SJSA1 (cell line): ENCODE data around the gene MAFB. TPM values are rescaled to one million over a fixed set of nuclear protein-coding genes. Genes with fewer than 3 reads are reported as not detected.
A peak's percentile ranks its signal among the peaks of the same experiment; 100 is the strongest.

Experiments used
- DNase-seq, 2 experiments: peaks; one replicate each; pipeline ENCODE4 v3.0.0-alpha.2; 2015 to 2020; ENCODE audit warnings: low spot score in 2 of 2, low read depth in 1 of 2
- H3K27ac ChIP-seq: fragments of 250-450 bp; sonication (Bioruptor Pico); 2 replicates; pipeline ENCODE4 v1.5.1; 2020; ENCODE audit warnings: mild to moderate bottlenecking, moderate library complexity
- H3K27me3 ChIP-seq: fragments of 250-450 bp; sonication (Bioruptor Pico); replicated peaks from 2 replicates; pipeline ENCODE4 v1.5.1; 2020; ENCODE audit warnings: mild to moderate bottlenecking, moderate library complexity
- H3K36me3 ChIP-seq: fragments of 250-450 bp; sonication (Bioruptor Pico); 2 replicates; pipeline ENCODE4 v1.5.1; 2020; ENCODE audit warnings: mild to moderate bottlenecking
- H3K4me1 ChIP-seq: fragments of 250-450 bp; sonication (Bioruptor Pico); replicated peaks from 2 replicates; pipeline ENCODE4 v1.6.1; 2021; ENCODE audit warnings: mild to moderate bottlenecking
- H3K4me3 ChIP-seq: fragments of 250-450 bp; sonication (Bioruptor Pico); 2 replicates; pipeline ENCODE4 v1.5.1; 2020; ENCODE audit warnings: mild to moderate bottlenecking
- H3K9me3 ChIP-seq: fragments of 250-450 bp; sonication (Bioruptor Pico); replicated peaks from 2 replicates; pipeline ENCODE4 v1.5.1; 2020; ENCODE audit warnings: mild to moderate bottlenecking
- total RNA-seq: library from RNA; depleted of rRNA; stranded (reverse); fragments of >200 nt; shearing (Covaris generic); gene quantifications from 2 replicates; pipeline ENCODE4 v1.2.3, GENCODE V29; 2014

The MAFB gene
- total RNA-seq, 1 experiment from 2014 or later = not detected

DNA sequence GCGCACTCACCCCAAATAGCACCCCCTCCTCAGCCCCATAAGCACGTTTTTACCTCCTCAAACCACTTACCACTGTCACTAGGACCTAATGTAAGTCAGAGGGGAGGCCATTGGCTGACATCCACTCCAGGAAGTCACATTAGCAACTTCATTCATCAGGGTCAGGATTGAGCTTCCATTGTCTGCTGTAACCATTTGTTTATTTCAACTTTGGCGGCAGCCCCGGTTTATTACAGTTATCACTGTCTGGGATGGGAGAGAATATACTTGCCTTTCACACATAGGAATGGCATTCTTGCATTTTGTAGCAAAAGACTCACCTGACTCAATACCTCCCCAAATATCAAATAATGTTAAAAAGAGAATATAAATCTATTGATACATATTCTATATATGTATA is 38.3 kb downstream of the MAFB start:
- Histone ChIP-seq H3K27me3 (no peaks in the 10 kb centered on the region), H3K4me3 (no peak overlapping the region), H3K36me3 (no peaks in the 10 kb centered on the region), H3K9me3 (no peaks in the 10 kb centered on the region), H3K4me1 (peaks cover 11% of the 10 kb centered on the region), H3K27ac (no peak overlapping the region)
- peak in 1 of 2 experiments; percentile 42 for DNase-seq

DNA sequence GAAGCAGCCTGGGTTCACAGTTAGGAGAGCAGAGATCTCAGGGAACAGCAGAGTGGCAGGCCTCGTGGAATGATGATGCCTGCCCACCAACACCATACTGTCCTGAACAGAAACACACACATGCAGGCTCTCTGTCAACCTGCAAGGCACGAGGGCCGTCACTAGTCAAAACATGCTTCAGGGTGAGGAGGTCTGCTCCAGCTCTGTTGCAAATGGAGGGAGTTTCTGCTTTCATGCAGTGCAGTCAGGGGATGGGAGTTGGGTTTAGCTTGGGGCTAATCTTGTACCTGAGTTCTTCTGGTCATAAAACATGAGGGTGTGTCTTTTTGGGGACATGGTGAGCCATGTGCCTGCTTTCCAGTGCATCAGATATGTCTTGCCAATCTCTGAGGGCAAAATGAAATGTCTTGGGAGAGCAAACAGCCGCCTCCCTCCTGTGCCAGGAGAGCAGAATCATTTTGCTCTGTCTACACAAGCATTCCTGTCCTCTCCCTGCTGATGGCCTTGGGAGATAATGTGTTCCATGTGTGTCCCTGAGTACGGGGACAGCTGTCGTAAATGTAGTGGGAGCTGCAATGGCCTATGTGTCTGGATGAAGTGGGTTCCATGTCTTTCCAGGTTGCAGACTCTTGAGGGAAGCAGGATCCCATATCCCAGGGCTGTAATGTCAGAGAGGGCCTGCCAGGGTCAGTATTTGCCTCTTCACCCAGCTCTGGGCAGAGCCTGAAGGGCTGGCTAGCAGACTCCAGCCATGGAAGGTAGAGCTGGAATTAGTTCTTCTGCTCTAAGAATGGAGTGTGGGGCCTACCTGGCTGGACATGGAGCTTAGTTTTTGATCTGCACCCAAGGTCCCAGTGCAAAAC is 40.6 kb downstream of the MAFB start:
- no peaks in the 10 kb centered on the region for H3K9me3 ChIP-seq
- H3K36me3 ChIP-seq = no peaks in the 10 kb centered on the region
- H3K4me3 ChIP-seq = no peak overlapping the region
- no peaks in the 10 kb centered on the region for H3K27me3 ChIP-seq
- H3K4me1 ChIP-seq = peaks cover 11% of the 10 kb centered on the region
- no peak overlapping the region for H3K27ac ChIP-seq
- DNase-seq = no peak

DNA sequence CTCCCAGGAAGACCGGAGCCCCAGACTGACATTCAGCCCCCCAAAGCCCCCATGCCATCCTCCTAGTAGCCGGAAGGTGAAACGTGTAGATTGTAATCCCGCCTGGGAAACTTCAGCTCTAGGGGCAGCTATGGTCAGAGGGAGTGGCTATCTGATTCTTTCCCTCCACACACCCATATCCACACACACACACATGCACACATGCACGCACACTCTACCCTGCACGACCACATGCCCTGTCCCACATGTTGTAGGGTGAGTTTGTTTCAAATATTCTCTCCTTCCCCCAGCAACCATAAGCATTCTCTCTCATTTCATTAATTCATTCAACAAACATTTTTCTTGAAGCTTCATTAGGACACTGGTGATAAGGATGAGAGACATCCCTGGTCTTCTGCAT is 42.2 kb downstream of the MAFB start:
- no peak for DNase-seq
- H3K4me3 ChIP-seq = no peak overlapping the region
- H3K9me3 ChIP-seq = no peaks in the 10 kb centered on the region
- H3K27ac ChIP-seq = no peak overlapping the region
- H3K27me3 ChIP-seq = no peaks in the 10 kb centered on the region
- peaks cover 10% of the 10 kb centered on the region for H3K4me1 ChIP-seq
- no peaks in the 10 kb centered on the region for H3K36me3 ChIP-seq

DNA sequence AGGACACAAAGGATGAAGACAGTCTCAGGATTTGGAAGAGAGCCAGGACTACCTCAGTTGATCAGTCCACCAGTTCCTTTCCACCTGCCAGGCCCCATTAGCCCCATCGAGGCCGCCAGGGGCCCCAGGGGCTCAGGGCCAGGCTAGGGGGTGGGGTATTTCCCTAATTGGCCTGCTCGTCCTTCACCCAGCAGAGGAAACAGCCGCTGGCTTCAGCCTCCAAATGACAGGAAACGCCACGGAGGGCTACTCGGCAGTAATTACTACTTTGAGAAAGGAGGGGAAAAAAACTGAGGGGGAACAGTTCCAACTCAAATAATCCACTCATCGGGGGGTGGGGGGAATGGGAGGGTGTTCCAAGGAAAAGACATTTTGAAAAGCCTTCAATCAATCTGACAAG is 42.7 kb downstream of the MAFB start:
- H3K9me3 ChIP-seq = no peaks in the 10 kb centered on the region
- no peaks in the 10 kb centered on the region for H3K27me3 ChIP-seq

DNA sequence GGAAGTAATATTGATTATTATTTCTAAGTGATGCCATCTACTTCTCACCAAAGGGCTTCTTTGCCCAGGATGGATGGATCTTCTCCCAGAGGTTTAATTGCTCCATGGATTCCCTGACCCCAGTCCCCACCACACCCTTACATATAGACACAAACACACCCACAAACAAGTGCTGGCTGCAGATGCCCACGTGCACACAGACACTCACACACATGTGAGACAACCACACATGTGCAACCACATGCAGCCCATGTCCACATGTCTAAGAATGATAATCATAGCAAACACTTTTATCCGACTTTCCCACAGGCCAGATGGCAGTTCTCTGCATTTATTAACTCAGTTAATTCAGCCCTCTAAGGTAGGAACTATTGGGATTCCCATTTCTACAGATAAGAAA is 44.2 kb downstream of the MAFB start:
- H3K27me3 ChIP-seq = no peaks in the 10 kb centered on the region
- H3K4me3 ChIP-seq = no peak overlapping the region
- no peak for DNase-seq
- no peaks in the 10 kb centered on the region for H3K4me1 ChIP-seq
- H3K9me3 ChIP-seq = no peaks in the 10 kb centered on the region
- H3K36me3 ChIP-seq = no peaks in the 10 kb centered on the region
- H3K27ac ChIP-seq = no peak overlapping the region

More for the DNA sequence above, 42.7 kb downstream of the MAFB start:
- Histone ChIP-seq H3K4me1 (peaks cover 5% of the 10 kb centered on the region), H3K36me3 (no peaks in the 10 kb centered on the region), H3K27ac (no peak overlapping the region), H3K4me3 (no peak overlapping the region)
- no peak for DNase-seq

DNA sequence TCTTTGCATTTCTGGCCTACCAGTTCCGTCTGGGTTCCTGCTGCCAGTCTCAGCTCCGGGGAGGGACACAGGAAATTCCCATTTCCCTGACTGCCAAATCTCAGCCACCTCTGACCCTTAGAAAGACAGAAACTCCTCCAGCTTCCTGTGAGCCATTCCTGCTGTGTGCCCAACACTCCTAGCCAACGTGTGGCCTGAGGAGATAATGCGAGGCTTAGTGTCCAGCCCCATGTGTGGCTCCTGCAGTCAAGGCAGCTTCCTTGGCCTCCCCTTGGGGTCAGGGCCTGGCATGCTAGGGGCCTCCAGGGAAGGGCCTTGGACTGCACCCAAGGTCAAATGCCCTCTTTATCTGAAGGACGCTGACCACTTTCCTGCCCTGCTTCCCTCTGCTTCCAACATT is 45.1 kb downstream of the MAFB start:
- Histone ChIP-seq H3K27me3 (no peaks in the 10 kb centered on the region), H3K9me3 (no peaks in the 10 kb centered on the region), H3K4me1 (no peaks in the 10 kb centered on the region), H3K27ac (no peak overlapping the region), H3K36me3 (no peaks in the 10 kb centered on the region), H3K4me3 (no peak overlapping the region)
- no peak for DNase-seq

DNA sequence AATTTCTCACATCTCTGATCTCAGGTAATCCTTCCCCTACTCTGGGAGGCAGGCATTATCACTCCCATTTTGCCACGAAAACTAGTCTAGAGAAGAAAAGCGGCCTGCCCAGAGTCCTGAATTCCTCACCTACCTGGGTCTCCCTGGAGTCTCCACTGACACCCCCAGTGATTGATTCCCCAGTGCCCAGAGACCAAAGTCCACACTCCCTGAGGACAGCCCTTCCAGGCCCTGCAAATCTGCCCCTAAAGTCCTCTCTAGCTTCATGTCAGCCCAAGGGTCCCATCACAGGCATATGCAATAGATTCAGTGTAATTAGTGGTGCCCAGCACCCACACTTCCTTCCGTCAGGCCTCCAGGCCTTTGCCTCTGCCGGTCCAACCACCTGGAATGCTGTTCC is 47.2 kb downstream of the MAFB start:
- no peaks in the 10 kb centered on the region for H3K9me3 ChIP-seq
- H3K27ac ChIP-seq = no peak overlapping the region
- no peak for DNase-seq
- no peaks in the 10 kb centered on the region for H3K4me1 ChIP-seq
- no peaks in the 10 kb centered on the region for H3K27me3 ChIP-seq
- H3K36me3 ChIP-seq = no peaks in the 10 kb centered on the region
- no peak overlapping the region for H3K4me3 ChIP-seq

DNA sequence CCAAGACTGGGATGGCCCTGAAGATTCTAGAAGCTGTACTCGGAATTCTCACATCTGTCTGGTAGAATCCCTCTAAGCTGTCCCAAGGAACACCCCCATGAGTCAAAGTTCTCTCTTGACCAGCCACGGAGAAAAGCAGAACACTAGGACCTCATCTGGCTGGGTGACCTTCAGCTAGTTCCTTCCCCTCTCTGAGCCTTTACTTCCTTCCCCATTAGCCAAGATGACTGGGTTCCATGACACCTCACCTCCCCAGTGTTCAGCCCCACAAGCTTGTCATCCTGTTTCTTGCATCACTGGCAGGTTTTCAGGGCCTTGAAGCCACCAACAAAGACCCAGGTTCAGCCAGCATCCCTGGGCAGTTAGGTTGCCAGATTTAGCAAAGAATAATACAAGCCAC is 47.8 kb downstream of the MAFB start:
- H3K4me3 ChIP-seq = no peak overlapping the region
- H3K27ac ChIP-seq = no peak overlapping the region
- no peaks in the 10 kb centered on the region for H3K36me3 ChIP-seq
- no peaks in the 10 kb centered on the region for H3K4me1 ChIP-seq
- no peaks in the 10 kb centered on the region for H3K9me3 ChIP-seq
- no peaks in the 10 kb centered on the region for H3K27me3 ChIP-seq
- DNase-seq = no peak

DNA sequence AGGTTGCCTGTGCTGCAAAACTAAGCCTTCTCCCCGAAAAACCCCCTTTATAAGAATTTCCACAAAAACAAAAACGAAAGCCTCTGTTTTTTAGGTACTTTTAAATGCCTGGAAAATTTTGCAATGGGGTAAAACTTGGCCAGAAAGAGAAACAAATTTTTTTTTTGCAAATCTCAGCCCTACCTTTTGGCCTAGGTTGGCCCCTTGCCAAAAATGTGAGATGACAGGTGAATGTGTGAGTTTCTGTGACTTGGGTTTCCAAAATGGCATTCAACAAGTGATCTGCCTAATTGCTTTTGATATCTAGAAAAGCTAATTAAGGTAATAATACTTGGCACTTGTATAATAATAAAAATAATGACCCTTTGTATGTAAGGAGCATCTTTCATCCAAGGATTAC is 48.4 kb downstream of the MAFB start:
- no peak overlapping the region for H3K4me3 ChIP-seq
- no peaks in the 10 kb centered on the region for H3K36me3 ChIP-seq
- no peaks in the 10 kb centered on the region for H3K9me3 ChIP-seq
- no peaks in the 10 kb centered on the region for H3K27me3 ChIP-seq
- no peak overlapping the region for H3K27ac ChIP-seq
- DNase-seq = no peak
- H3K4me1 ChIP-seq = no peaks in the 10 kb centered on the region

DNA sequence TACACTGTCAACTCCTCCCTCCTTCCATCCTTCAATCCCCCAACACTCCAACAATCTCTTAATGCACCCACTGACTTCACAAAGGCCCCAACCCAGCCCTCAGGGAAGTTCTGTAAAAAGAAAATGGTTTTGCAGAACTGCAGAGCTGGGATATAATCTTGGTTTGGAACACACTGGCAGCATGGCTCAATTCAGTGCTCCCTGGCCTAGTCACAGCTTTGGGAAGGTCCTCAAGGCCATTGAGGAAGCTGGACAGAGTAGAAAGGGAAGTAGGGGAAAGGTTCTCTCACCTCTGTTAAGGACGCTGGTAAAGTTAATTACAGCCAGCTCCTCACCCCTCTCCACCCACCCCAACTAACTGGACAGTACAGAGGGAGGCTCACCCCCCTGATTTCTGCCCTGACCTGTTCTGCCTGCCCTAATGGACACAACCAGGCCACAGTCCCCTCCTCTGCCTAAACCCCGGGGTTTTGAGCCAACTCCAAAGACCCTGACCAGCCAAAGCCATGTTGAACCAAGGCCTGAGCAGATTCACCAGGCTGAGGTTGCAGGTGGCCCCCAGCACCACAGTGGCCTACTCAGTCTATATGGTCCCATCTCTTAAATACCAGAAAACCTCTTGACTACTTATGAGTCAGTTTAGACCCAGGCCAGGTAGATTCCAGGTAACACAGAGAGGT is 49.2 kb downstream of the MAFB start:
- Histone ChIP-seq H3K27ac (no peak overlapping the region), H3K4me1 (no peaks in the 10 kb centered on the region), H3K4me3 (no peak overlapping the region), H3K36me3 (no peaks in the 10 kb centered on the region), H3K9me3 (no peaks in the 10 kb centered on the region), H3K27me3 (no peaks in the 10 kb centered on the region)
- no peak for DNase-seq

DNA sequence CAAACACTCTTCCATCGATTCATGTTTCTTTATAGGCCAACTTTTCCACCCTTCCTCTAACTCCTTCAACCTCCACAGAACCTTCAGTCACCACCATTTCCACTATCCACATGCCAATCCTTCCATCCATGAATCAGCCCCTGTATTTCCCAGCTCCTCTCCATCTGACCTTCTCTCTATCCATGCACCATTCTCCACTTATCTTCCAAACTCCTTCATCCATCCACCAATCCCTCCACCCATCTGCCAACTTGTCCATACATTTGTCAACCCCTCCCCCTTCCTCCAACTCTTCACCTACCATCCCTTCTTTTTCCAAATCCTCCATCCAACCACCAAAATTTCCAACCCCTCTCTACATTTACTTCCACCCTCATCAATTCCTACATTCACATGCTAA is 49.9 kb downstream of the MAFB start:
- no peak for DNase-seq
- Histone ChIP-seq H3K27ac (no peak overlapping the region), H3K4me1 (no peaks in the 10 kb centered on the region), H3K27me3 (no peaks in the 10 kb centered on the region), H3K36me3 (no peaks in the 10 kb centered on the region), H3K9me3 (no peaks in the 10 kb centered on the region), H3K4me3 (no peak overlapping the region)

DNA sequence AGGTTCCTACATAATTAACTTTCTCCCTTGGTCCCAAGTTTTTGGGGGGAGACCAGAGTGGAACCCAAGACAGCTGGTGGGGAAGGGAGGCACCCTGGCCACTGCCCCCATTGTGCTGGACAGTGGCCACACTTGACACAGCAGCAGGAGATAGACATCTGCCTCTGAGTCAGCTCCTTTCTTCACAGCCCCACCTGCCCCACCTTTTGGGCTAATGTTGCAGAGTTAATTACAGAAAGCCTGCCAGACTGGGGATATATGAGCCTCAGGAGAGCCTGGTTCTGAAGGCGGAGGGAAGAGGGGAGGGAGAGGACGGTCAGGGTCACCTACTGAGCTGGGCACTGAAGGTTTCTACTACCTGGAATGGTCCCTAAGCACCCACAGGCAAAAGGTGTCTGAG is 50.6 kb downstream of the MAFB start:
- H3K27ac ChIP-seq = no peak overlapping the region
- DNase-seq = peak in 1 of 2 experiments; percentile 16
- H3K9me3 ChIP-seq = no peaks in the 10 kb centered on the region
- no peaks in the 10 kb centered on the region for H3K4me1 ChIP-seq
- H3K27me3 ChIP-seq = no peaks in the 10 kb centered on the region
- H3K4me3 ChIP-seq = no peak overlapping the region
- H3K36me3 ChIP-seq = no peaks in the 10 kb centered on the region

DNA sequence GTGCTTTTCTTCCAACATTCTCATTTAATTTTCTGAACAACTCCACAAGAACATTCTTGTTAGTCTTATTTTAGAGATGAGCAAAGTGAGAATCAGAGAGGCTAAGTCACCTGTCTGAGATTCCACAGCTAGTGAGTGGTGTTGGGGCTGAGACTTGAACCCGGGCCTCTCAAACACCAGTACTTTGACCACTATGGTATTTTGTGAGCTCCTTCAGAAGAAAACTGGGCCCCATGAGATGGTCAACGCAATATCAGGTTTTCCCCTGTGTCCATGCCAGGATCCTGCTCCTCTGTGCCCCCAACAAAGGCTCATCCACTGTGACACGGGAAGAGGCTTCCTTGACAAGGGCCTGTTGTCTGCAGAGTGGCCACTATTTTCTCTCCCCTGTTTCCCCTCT is 51.9 kb downstream of the MAFB start:
- Histone ChIP-seq H3K36me3 (no peaks in the 10 kb centered on the region), H3K27ac (no peak overlapping the region), H3K27me3 (no peaks in the 10 kb centered on the region), H3K4me1 (no peaks in the 10 kb centered on the region), H3K9me3 (no peaks in the 10 kb centered on the region), H3K4me3 (no peak overlapping the region)
- peak in 1 of 2 experiments; percentile 7 for DNase-seq

DNA sequence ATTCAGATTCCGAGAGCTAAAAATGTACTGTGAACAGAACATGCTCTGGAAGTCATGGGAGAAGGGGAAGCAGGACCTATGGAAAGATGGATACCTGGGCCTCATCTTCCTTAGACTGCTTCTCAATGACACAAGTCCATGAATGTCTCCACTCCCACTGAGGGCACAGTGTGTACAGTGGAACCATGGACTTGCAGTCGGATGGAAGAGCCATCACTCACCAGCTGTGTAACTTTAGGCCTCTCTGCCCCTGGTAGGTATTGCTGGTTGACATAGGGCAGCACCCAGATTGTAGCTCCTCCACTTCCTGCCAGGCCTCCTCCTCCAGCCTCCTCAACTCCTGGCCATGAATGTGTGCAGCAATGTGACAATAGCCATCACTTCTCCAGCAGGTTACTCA is 52.5 kb downstream of the MAFB start:
- no peaks in the 10 kb centered on the region for H3K27me3 ChIP-seq
- H3K9me3 ChIP-seq = no peaks in the 10 kb centered on the region
- peak in 1 of 2 experiments; percentile 22 for DNase-seq
- no peak overlapping the region for H3K27ac ChIP-seq
- H3K4me1 ChIP-seq = no peaks in the 10 kb centered on the region
- H3K36me3 ChIP-seq = no peaks in the 10 kb centered on the region
- H3K4me3 ChIP-seq = no peak overlapping the region
